ENCODE data around the gene MAFG.
A peak's percentile ranks its signal among the peaks of the same experiment; 100 is the strongest.

MAFG gene

GRCh38 chr17:81901167-81902022, 26.1 kb downstream of the MAFG start:
- DNase-seq (ENCODE audit: low spot score) (peak; percentile 63), ATAC-seq (ENCODE audit: low read depth) (peak; percentile 2; the same call in 1 of the 3 replicates)
- H3K36me3 ChIP-seq (ENCODE audit: low read depth): peaks cover 42% of the 10 kb centered on the region
- no peak overlapping the region for H3K4me3 ChIP-seq (ENCODE audit: severe bottlenecking)
- H3K27me3 ChIP-seq (ENCODE audit: insufficient read depth, poor library complexity, severe bottlenecking): no peaks in the 10 kb centered on the region
- H3K4me1 ChIP-seq (ENCODE audit: insufficient read depth, poor library complexity, severe bottlenecking): peaks cover 20% of the 10 kb centered on the region
- no peak for TF ChIP-seq CTCF (IDR thresholded peaks at IDR 0.05; ENCODE audit: poor library complexity, severe bottlenecking)
- H3K27ac ChIP-seq (ENCODE audit: poor library complexity, severe bottlenecking): no peak overlapping the region
- H3K9me3 ChIP-seq (ENCODE audit: severe bottlenecking): no peaks in the 10 kb centered on the region

DNA sequence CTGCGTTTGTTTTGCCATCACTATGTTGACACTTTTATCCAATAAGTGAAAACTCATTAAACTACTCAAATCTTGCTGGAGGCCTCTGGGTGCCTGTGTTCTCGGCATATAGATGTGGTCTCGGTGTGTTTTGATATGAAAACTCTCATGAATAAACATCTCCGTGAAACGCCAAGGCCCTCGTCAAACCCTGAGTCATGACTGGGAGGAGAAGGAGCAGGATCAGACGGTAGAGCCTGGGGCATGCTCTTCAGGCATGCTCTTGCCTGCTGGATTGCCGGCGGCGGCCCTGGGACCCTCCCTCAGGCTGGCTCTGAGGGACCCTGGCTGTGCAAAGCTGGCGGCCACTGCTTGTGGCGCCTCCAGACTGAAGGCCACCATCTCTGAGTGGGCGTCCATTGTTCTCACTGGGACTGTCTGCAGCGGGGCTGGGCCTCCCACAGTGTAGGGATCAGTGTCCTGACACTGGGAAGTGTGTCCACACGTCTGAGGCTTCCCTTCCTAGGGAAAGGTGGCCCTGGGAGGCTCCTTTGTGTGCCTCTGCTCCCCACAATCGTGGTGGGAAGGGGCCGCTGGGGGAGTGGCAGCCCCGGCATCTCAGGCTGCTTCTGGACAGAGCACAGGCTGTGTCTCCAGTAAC, 27.2 kb downstream of the MAFG start:
- H3K36me3 ChIP-seq (ENCODE audit: low read depth): peaks cover 49% of the 10 kb centered on the region
- H3K9me3 ChIP-seq (ENCODE audit: severe bottlenecking): no peaks in the 10 kb centered on the region
- H3K27ac ChIP-seq (ENCODE audit: poor library complexity, severe bottlenecking): no peak overlapping the region
- ATAC-seq (ENCODE audit: low read depth) (no peak), DNase-seq (ENCODE audit: low spot score) (no peak)
- no peaks in the 10 kb centered on the region for H3K27me3 ChIP-seq (ENCODE audit: insufficient read depth, poor library complexity, severe bottlenecking)
- peaks cover 20% of the 10 kb centered on the region for H3K4me1 ChIP-seq (ENCODE audit: insufficient read depth, poor library complexity, severe bottlenecking)
- no peak overlapping the region for H3K4me3 ChIP-seq (ENCODE audit: severe bottlenecking)
- TF ChIP-seq CTCF (IDR thresholded peaks at IDR 0.05; ENCODE audit: poor library complexity, severe bottlenecking): no peak

GRCh38 chr17:81899514-81900166, 27.9 kb downstream of the MAFG start:
- Histone ChIP-seq H3K27ac (ENCODE audit: poor library complexity, severe bottlenecking) (peak overlapping the region; percentile 76), H3K27me3 (ENCODE audit: insufficient read depth, poor library complexity, severe bottlenecking) (no peaks in the 10 kb centered on the region), H3K4me1 (ENCODE audit: insufficient read depth, poor library complexity, severe bottlenecking) (peaks cover 20% of the 10 kb centered on the region), H3K4me3 (ENCODE audit: severe bottlenecking) (no peak overlapping the region), H3K9me3 (ENCODE audit: severe bottlenecking) (no peaks in the 10 kb centered on the region), H3K36me3 (ENCODE audit: low read depth) (peaks cover 54% of the 10 kb centered on the region)
- DNase-seq (ENCODE audit: low spot score) (no peak), ATAC-seq (ENCODE audit: low read depth) (no peak)
- TF ChIP-seq CTCF (IDR thresholded peaks at IDR 0.05; ENCODE audit: poor library complexity, severe bottlenecking): no peak

DNA sequence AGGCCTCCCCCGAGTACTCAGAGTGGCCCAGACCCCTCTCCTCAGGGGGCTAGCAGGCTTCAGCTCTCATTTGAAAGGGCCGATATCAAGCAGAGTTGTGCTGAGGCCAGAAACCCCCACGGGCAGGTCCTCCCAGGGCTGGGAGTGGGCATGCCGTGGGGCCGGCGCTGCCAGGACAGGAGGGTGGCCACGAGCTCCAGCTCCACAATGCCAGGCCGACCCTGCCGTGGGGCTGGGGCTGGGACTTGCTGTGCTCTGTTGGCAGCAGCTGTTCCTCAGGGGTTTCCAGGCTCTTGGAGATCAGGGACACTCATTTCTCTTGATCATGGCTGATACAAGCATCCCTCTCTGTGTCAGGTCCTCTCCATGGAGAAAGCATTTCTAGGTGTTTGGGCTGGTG, 28.6 kb downstream of the MAFG start:
- no peak for TF ChIP-seq CTCF (IDR thresholded peaks at IDR 0.05; ENCODE audit: poor library complexity, severe bottlenecking)
- Histone ChIP-seq H3K27me3 (ENCODE audit: insufficient read depth, poor library complexity, severe bottlenecking) (no peaks in the 10 kb centered on the region), H3K36me3 (ENCODE audit: low read depth) (peaks cover 62% of the 10 kb centered on the region), H3K4me1 (ENCODE audit: insufficient read depth, poor library complexity, severe bottlenecking) (peaks cover 20% of the 10 kb centered on the region), H3K9me3 (ENCODE audit: severe bottlenecking) (no peaks in the 10 kb centered on the region), H3K4me3 (ENCODE audit: severe bottlenecking) (no peak overlapping the region), H3K27ac (ENCODE audit: poor library complexity, severe bottlenecking) (peak overlapping the region; percentile 76)
- DNase-seq (ENCODE audit: low spot score) (no peak), ATAC-seq (ENCODE audit: low read depth) (no peak)
